Measurements from ENCODE around the gene ZNF672. TPM values are rescaled to one million over a fixed set of nuclear protein-coding genes. Genes with fewer than 3 reads are reported as not detected.

Gene ZNF672
- total and polyA plus RNA-seq, 2 of the 13 experiments (the other 11 are each of a cell fraction or from before 2014, with no cell fraction given) = 17.2 to 22.9 TPM

DNA sequence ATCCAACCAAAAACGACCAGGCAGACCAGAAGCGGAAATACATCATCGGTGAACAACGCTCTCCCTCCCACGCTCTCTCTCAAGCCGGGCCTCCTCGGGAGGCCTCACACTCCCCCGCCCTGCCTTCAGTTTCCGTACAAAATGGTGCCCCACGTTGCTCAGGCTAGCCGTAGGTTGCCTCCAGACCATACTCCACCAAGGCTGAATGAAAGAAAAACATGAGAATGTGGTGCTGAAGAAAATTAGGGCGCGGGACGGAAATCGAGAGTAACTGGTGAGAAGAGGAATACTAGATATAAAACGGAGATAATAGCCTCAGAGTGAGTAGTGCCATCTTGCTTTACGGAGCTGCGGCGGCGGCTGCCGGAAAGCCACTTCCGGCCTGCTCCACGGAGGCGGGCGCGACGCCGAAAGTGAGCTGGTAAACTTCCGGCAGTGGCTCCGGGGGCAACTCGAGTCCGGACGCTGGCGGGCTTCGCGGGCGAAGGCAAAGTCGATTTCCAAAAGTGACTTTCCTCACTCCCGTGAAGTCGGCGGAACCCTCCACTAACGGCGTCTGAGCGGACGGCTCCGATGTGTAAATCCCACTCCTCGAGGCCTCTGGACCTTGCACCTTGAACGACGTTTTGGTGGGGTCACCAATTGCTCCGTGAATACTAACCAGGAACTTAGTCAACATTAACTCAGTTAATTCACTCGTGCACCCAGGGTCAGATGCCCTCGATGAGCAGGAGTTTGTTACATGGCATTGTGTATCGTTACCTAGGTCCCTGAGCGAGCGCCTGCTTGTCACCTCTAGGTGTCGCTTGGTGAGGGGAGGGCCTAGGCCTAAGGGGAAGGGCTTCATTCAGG lies 11.9 kb upstream of the ZNF672 start, which contains the start of gene SH3BP5L (continued):
- TF ChIP-seq ZNF503 (CRISPR knock-in tag; IDR thresholded peaks at IDR 0.05) (peak; percentile 12; the same call in 1 of the 2 replicates), MBD4 (IDR thresholded peaks at IDR 0.05; ENCODE audit: borderline replicate concordance, low read length) (peak; percentile 83; the same call in 1 of the 2 replicates), HNRNPUL1 (IDR thresholded peaks at IDR 0.05; ENCODE audit: low read depth, low read length) (no peak), ZNF501 (CRISPR knock-in tag; IDR thresholded peaks at IDR 0.05) (peak; percentile 78), ZNF670 (CRISPR knock-in tag; IDR thresholded peaks at IDR 0.05; ENCODE audit: borderline replicate concordance) (no peak)
- TF ChIP-seq, protein P1, sequence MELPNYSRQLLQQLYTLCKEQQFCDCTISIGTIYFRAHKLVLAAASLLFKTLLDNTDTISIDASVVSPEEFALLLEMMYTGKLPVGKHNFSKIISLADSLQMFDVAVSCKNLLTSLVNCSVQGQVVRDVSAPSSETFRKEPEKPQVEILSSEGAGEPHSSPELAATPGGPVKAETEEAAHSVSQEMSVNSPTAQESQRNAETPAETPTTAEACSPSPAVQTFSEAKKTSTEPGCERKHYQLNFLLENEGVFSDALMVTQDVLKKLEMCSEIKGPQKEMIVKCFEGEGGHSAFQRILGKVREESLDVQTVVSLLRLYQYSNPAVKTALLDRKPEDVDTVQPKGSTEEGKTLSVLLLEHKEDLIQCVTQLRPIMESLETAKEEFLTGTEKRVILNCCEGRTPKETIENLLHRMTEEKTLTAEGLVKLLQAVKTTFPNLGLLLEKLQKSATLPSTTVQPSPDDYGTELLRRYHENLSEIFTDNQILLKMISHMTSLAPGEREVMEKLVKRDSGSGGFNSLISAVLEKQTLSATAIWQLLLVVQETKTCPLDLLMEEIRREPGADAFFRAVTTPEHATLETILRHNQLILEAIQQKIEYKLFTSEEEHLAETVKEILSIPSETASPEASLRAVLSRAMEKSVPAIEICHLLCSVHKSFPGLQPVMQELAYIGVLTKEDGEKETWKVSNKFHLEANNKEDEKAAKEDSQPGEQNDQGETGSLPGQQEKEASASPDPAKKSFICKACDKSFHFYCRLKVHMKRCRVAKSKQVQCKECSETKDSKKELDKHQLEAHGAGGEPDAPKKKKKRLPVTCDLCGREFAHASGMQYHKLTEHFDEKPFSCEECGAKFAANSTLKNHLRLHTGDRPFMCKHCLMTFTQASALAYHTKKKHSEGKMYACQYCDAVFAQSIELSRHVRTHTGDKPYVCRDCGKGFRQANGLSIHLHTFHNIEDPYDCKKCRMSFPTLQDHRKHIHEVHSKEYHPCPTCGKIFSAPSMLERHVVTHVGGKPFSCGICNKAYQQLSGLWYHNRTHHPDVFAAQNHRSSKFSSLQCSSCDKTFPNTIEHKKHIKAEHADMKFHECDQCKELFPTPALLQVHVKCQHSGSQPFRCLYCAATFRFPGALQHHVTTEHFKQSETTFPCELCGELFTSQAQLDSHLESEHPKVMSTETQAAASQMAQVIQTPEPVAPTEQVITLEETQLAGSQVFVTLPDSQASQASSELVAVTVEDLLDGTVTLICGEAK (IDR thresholded peaks at IDR 0.05) = peak; percentile 58; the same call in 1 of the 2 replicates
- TF ChIP-seq, protein P1 (CRISPR knock-in tag; IDR thresholded peaks at IDR 0.05) = no peak; the same call in 1 of the 2 replicates
- TF ChIP-seq, protein P2, sequence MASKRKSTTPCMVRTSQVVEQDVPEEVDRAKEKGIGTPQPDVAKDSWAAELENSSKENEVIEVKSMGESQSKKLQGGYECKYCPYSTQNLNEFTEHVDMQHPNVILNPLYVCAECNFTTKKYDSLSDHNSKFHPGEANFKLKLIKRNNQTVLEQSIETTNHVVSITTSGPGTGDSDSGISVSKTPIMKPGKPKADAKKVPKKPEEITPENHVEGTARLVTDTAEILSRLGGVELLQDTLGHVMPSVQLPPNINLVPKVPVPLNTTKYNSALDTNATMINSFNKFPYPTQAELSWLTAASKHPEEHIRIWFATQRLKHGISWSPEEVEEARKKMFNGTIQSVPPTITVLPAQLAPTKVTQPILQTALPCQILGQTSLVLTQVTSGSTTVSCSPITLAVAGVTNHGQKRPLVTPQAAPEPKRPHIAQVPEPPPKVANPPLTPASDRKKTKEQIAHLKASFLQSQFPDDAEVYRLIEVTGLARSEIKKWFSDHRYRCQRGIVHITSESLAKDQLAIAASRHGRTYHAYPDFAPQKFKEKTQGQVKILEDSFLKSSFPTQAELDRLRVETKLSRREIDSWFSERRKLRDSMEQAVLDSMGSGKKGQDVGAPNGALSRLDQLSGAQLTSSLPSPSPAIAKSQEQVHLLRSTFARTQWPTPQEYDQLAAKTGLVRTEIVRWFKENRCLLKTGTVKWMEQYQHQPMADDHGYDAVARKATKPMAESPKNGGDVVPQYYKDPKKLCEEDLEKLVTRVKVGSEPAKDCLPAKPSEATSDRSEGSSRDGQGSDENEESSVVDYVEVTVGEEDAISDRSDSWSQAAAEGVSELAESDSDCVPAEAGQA (IDR thresholded peaks at IDR 0.05; ENCODE audit: low read depth) = peak; percentile 52; the same call in 1 of the 2 replicates
- TF ChIP-seq, protein P2 (CRISPR knock-in tag; IDR thresholded peaks at IDR 0.05; ENCODE audit: borderline replicate concordance) = no peak

All from HepG2 (cell line).